CD4-positive, alpha-beta T cell (primary cell): ENCODE data around the gene ATP6AP2. TPM values are rescaled to one million over a fixed set of nuclear protein-coding genes. Genes with fewer than 3 reads are reported as not detected.

Experiments
- ATAC-seq: fragments of 200-7000 bp; cut with Tn5 transposase; one replicate; pipeline ENCODE4 v1.10.0; 2022; ENCODE audit warnings: mild to moderate bottlenecking; ENCODE audit not compliant: poor library complexity
- CTCF ChIA-PET: fragments of 350-600 bp; sonication (Branson Sonifier 250); formaldehyde crosslinking; loops from one replicate; lab custom pipeline; 2021; ENCODE audit warnings: antibody characterized with exemption, inconsistent platforms; lab: Charles Lee
- POLR2A ChIA-PET: fragments of 350-600 bp; sonication (Branson Sonifier 250); formaldehyde crosslinking; loops from one replicate; lab custom pipeline; 2021; ENCODE audit warnings: antibody characterized with exemption, inconsistent platforms; lab: Charles Lee
- DNase-seq, 14 experiments: peaks; one replicate each; pipeline ENCODE4 v3.0.0-alpha.2; 2013 to 2020; ENCODE audit warnings: mixed read lengths in 2 of 14
- H3K27ac ChIP-seq, 2 donors: one replicate each; pipeline versions ENCODE4 v1.5.1 to v1.7.0; 2013; ENCODE audit warnings: low read length in 2 of 2, low read depth in 1 of 2, mild to moderate bottlenecking in 1 of 2
- H3K27me3 ChIP-seq, 2 experiments: 1 replicate in 1 of 2; 2 replicates in 1 of 2; pipeline versions ENCODE4 v1.6.1 to v1.7.0; 2013; ENCODE audit warnings: low read length in 2 of 2, control low read depth in 1 of 2, mild to moderate bottlenecking in 1 of 2, moderate library complexity in 1 of 2; ENCODE audit not compliant: insufficient read depth in 2 of 2, control insufficient read depth in 1 of 2
- H3K36me3 ChIP-seq: one replicate; pipeline ENCODE4 v1.6.1; 2013; ENCODE audit warnings: low read length, control low read depth; ENCODE audit not compliant: insufficient read depth
- H3K4me1 ChIP-seq: one replicate; pipeline ENCODE4 v1.6.1; 2013; ENCODE audit warnings: low read length, control low read depth; ENCODE audit not compliant: insufficient read depth
- H3K4me3 ChIP-seq: one replicate; pipeline ENCODE4 v1.5.1; 2013; ENCODE audit warnings: mild to moderate bottlenecking, low read length, moderate library complexity
- H3K9me3 ChIP-seq, 2 experiments: 1 replicate in 1 of 2; 2 replicates in 1 of 2; pipeline versions ENCODE4 v1.6.1 to v1.7.0; 2013; ENCODE audit warnings: low read length in 2 of 2, mild to moderate bottlenecking in 2 of 2, control low read depth in 1 of 2, moderate library complexity in 1 of 2; ENCODE audit not compliant: control insufficient read depth in 1 of 2, insufficient read depth in 1 of 2
- H3K27ac Mint-ChIP-seq: one replicate; pipeline ENCODE4 v1.8.0; 2020; ENCODE audit warnings: mixed read lengths
- H3K27me3 Mint-ChIP-seq: one replicate; pipeline ENCODE4 v1.8.0; 2021; ENCODE audit warnings: mixed read lengths
- H3K36me3 Mint-ChIP-seq: one replicate; pipeline ENCODE4 v1.8.0; 2021; ENCODE audit warnings: low read depth, mixed read lengths
- H3K4me1 Mint-ChIP-seq: one replicate; pipeline ENCODE4 v1.8.0; 2021; ENCODE audit warnings: low read depth, mixed read lengths
- H3K4me3 Mint-ChIP-seq: one replicate; pipeline ENCODE4 v1.8.0; 2020; ENCODE audit warnings: mild to moderate bottlenecking, mixed read lengths
- H3K9me3 Mint-ChIP-seq: one replicate; pipeline ENCODE4 v1.8.0; 2020; ENCODE audit warnings: mixed read lengths
- intact Hi-C, 2 experiments: fragments of 100-400 bp; cut with DNase I in 1 of 2; cut with micrococcal nuclease in 1 of 2; formaldehyde crosslinking; loops; one replicate each; pipeline versions ENCODE4 v1.15.1 to v1.9.0; 2023 to 2025; cut with DNase I, micrococcal nuclease
- total RNA-seq, 174 experiments: library from RNA in 2 of 174; stranded (reverse) in 2 of 174; gene quantifications; one replicate each; pipeline ENCODE4 v1.2.3 and lab custom pipeline; 2021 to 2026
- TF ChIP-seq, protein P1 (sequence below): fragments of 200-600 bp; IDR thresholded peaks from one replicate; pipeline ENCODE4 v1.8.0; 2022; ENCODE audit warnings: antibody characterized with exemption, mild to moderate bottlenecking

ATP6AP2 gene
- total RNA-seq, 2 experiments from 2014 or later: 73.8 to 78.7 TPM

DNA sequence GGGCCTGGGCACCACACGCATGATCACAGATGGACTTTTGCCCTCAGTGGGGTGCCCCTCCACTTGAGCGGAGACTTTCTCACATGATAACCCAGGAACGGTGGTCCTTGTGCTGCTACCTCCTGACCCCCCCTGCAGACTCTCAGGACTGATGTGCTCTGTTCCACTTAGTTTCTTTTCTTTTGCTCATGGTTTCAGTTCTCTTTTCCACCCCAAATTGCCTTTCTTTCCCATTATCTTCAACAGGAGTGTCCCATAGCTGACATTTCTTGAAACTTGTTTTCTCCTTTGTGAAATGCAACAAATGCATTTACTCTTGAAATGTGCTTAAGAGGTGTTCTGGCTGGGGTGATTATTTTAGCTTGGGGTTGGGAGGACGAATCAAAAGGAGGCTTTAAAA lies 51.4 kb downstream of the ATP6AP2 start:
- intact Hi-C loops: no loop called here
- Mint-ChIP-seq H3K27me3 (no peaks in the 10 kb centered on the region), H3K4me3 (no peak overlapping the region), H3K9me3 (no peaks in the 10 kb centered on the region), H3K36me3 (peaks cover 84% of the 10 kb centered on the region), H3K27ac (no peak overlapping the region), H3K4me1 (peaks cover 4% of the 10 kb centered on the region)
- TF ChIP-seq, protein P1, sequence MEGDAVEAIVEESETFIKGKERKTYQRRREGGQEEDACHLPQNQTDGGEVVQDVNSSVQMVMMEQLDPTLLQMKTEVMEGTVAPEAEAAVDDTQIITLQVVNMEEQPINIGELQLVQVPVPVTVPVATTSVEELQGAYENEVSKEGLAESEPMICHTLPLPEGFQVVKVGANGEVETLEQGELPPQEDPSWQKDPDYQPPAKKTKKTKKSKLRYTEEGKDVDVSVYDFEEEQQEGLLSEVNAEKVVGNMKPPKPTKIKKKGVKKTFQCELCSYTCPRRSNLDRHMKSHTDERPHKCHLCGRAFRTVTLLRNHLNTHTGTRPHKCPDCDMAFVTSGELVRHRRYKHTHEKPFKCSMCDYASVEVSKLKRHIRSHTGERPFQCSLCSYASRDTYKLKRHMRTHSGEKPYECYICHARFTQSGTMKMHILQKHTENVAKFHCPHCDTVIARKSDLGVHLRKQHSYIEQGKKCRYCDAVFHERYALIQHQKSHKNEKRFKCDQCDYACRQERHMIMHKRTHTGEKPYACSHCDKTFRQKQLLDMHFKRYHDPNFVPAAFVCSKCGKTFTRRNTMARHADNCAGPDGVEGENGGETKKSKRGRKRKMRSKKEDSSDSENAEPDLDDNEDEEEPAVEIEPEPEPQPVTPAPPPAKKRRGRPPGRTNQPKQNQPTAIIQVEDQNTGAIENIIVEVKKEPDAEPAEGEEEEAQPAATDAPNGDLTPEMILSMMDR: no peak
- no peak for ATAC-seq
- H3K36me3 ChIP-seq: peaks cover 83% of the 10 kb centered on the region
- peaks cover 2% of the 10 kb centered on the region for H3K4me1 ChIP-seq
- ChIA-PET CTCF (no interaction called here), POLR2A (no interaction called here)
- no peak overlapping the region for H3K27ac ChIP-seq
- DNase-seq: no peak
- no peaks in the 10 kb centered on the region for H3K27me3 ChIP-seq
- H3K9me3 ChIP-seq: no peaks in the 10 kb centered on the region
- no peak overlapping the region for H3K4me3 ChIP-seq

DNA sequence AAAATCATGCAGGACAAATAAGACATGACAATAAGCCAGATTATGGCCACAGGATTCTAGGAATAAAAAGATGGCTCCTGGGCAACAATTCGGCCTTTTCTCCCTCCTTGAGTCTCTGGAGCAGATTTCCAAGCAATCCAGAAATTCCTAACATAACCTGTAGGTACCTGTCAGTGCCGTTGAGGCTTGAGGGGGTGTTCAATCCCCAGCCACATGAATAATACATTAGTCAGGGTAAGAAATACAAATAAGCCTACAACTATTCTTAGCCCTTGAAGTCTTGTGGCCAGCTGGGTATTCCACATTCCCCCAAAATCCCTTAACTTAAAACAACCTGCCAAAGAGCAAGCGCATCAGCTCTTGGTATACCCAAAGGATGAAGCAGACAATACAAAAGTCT lies 56.9 kb downstream of the ATP6AP2 start:
- TF ChIP-seq, protein P1: no peak
- Mint-ChIP-seq H3K27ac (no peak overlapping the region), H3K9me3 (no peaks in the 10 kb centered on the region), H3K36me3 (peaks cover 82% of the 10 kb centered on the region), H3K4me1 (peaks cover 25% of the 10 kb centered on the region), H3K4me3 (no peak overlapping the region), H3K27me3 (no peaks in the 10 kb centered on the region)
- ChIA-PET CTCF (no interaction called here), POLR2A (no interaction called here)
- DNase-seq (no peak), ATAC-seq (no peak)
- peaks cover 78% of the 10 kb centered on the region for H3K36me3 ChIP-seq
- H3K4me1 ChIP-seq: peaks cover 9% of the 10 kb centered on the region
- intact Hi-C loops: no loop called here
- H3K4me3 ChIP-seq: no peak overlapping the region
- H3K27ac ChIP-seq: no peak overlapping the region
- no peaks in the 10 kb centered on the region for H3K27me3 ChIP-seq
- no peaks in the 10 kb centered on the region for H3K9me3 ChIP-seq

DNA sequence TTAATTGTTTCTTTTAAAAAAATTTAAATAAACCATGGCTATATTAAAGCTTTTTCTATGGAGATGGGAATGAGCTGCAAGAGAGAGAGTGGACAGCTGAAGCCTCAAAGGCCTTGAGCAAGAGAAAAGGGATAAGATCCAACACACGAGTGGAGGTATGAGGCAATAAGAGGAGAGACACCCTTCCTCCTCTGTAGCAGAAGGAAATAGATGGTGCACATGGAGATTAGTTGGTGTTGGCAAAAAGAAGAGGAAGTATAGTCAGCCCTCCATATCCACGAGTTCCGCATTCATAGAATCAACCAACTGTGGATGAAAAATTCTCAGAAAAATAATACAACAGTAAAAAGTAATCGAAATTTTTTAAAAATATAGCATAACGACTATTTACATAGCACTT lies 63.4 kb downstream of the ATP6AP2 start:
- peaks cover 20% of the 10 kb centered on the region for H3K36me3 ChIP-seq
- H3K27ac Mint-ChIP-seq: peak overlapping the region; percentile 94
- H3K27me3 ChIP-seq: no peaks in the 10 kb centered on the region
- intact Hi-C loops: loop anchor here (2.0 to 10.0 kb wide), 3 partner anchors 59 to 681 kb away; partner anchors contain the start of gene ATP6AP2 (in 1 of the 2)
- TF ChIP-seq, protein P1: no peak
- ChIA-PET POLR2A (interaction anchor here (1.3 kb wide), 1 partner anchor 105 kb away, joined by 3 read pairs; no protein-coding TSS in a partner anchor), CTCF (interaction anchor here (1.9 kb wide), 1 partner anchor 100 kb away, joined by 6 read pairs; no protein-coding TSS in a partner anchor)
- no peaks in the 10 kb centered on the region for H3K27me3 Mint-ChIP-seq
- DNase-seq (peak in 2 of 14 experiments; percentile 25 to 34), ATAC-seq (no peak)
- H3K36me3 Mint-ChIP-seq: peaks cover 49% of the 10 kb centered on the region
- no peaks in the 10 kb centered on the region for H3K9me3 Mint-ChIP-seq
- H3K4me1 ChIP-seq: peaks cover 32% of the 10 kb centered on the region
- peaks cover 50% of the 10 kb centered on the region for H3K4me1 Mint-ChIP-seq
- peak overlapping the region; percentile 60 for H3K4me3 ChIP-seq
- peak overlapping the region; percentile 47 to 84 for H3K27ac ChIP-seq
- peak overlapping the region; percentile 95 for H3K4me3 Mint-ChIP-seq
- no peaks in the 10 kb centered on the region for H3K9me3 ChIP-seq
